ENCODE results near the gene C19orf67.
A peak's percentile ranks its signal among the peaks of the same experiment; 100 is the strongest.

C19orf67 gene

DNA sequence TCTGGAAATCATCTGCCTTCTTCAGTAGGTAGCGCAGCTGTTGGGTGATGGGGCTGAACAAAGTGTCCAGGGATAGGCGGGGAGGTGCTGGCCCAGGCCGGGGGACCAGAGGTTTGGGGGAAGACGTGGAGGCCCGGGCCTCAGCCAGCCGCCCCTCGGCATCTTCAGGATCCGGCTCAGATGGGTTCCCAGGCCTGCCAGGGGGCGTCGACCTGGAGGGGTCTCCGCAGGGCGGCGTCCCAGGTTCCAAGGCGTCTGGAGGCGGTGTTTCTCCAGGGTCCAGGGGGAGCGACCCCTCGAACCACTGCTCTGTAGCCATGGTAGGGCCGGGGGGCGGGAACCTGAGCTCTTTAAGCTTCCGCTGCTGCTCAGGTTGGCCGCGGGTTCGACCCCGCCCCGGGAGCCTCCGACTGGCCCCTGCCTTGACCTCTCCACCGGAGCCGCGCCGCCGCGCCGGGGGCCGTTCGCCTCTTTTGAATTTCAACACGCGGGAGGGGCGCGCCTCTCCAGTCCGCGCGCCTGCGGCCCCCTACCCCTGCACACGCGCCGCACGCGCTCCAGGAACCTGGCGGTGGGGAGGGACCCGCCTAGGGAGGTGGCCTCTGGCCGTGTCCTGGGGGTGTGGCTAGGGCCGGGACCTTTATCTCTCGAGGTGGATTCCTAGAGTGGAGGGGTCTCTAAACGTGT, at the start of gene C19orf67:
TSS of gene C19orf67 (minus strand) at position 475 of the 687 bp plus-strand sequence. CDS start at position 319, 156 bp downstream.
- no peak for DNase-seq (ENCODE audit: low read depth)

DNA sequence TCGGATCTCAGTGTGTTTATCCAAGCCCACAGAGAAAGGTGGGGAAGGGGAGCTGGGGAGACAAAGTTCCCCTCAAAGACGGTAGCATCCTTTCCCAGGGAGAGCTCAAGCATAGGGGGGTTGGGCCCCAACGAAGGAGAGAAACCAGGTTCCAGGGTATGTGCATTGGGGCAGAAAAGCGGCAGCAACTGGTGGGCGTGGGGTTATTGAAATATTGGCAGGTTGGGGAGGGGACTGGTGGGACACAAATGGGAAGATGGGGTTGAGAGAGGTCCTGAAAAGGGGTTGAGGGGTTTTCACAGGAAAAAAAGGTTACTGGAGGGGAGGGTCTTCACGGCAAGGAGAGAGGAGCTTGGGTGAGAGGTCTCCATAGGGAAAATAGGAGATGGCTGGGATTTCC, 49.8 kb upstream of the C19orf67 start:
- DNase-seq (ENCODE audit: low read depth) = no peak

DNA sequence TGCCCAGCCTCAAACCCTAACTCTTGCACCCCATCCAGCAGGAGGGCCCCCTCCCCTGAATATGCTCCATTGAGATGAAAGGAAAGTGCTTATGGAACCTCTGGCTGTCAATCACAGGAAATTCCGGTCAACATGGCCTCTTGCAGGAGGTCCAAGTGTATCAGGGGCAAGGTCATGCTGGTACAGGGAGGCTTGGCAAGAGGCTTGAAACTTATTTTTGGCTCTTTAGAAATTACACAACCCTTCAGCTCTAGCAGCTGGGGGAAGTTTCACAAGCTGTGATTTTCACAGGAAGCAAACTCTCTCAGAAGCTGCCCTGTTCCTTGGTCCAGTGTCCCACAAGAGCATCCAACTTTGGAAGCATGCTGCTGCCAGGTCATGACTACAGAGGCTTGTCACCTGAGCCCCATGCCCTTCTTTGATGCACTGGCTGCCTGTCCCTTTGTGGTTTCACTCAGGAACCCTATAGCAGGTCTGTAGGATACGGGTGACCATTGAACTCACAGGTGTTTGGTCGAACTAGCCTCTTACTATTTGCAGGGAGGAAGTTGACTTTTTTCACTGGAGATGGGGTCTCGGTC, 42.4 kb upstream of the C19orf67 start:
- DNase-seq (ENCODE audit: low read depth) = no peak

DNA sequence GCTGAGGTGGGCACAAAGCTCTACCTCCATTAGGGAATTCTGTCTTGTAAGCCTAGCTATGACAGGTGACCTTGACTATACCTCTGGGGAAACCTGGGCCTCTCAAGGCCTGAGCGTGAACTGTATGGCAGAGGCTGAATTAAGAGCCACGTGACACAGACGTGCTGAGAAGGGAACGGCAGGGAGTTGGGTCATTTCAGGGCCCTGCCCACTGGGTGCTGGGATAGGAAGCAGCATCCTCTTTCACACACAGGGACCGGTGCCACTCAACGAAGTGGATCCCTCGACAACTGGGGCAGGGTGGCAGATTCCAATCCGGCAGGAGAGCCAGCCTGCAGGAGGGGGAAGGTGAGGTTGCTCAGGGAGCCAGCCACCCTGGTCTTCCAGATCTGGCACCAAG, 41.6 kb upstream of the C19orf67 start:
- no peak for DNase-seq (ENCODE audit: low read depth)

DNA sequence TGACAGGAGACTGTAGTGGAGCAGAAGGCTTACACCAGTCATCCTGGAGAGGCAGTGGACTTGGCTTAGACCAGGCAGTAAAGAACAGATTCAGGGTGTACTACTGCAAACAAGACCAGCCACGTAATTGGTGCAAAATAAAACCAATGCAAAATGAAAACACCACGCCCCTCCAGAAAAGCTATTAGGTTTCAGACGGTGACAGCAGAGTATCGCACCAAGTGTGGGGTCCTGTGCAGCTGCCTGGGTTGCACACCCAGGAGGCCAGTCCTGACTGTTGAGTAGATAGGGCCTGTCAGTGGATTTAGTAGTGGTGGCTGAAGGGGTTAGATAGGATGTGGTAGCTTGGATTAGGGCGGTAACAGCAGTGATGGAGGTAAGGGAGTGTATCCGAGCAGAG, 37.3 kb upstream of the C19orf67 start:
- no peak for DNase-seq (ENCODE audit: low read depth)

DNA sequence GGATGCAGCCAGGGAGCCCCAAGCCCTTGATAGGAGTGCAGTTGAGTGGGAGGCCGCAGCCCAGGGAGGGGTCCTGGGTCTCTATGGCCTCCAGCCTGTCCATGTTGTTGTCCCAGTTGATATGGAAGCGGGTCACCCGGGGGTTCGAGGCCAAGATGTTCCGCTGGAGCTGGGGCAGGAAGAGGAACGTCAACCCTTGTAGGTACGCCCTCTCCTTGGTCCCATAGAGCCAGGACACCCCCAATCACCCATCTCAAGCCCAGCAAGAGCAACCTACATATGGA, 34.9 kb upstream of the C19orf67 start:
- no peak for DNase-seq (ENCODE audit: low read depth)

DNA sequence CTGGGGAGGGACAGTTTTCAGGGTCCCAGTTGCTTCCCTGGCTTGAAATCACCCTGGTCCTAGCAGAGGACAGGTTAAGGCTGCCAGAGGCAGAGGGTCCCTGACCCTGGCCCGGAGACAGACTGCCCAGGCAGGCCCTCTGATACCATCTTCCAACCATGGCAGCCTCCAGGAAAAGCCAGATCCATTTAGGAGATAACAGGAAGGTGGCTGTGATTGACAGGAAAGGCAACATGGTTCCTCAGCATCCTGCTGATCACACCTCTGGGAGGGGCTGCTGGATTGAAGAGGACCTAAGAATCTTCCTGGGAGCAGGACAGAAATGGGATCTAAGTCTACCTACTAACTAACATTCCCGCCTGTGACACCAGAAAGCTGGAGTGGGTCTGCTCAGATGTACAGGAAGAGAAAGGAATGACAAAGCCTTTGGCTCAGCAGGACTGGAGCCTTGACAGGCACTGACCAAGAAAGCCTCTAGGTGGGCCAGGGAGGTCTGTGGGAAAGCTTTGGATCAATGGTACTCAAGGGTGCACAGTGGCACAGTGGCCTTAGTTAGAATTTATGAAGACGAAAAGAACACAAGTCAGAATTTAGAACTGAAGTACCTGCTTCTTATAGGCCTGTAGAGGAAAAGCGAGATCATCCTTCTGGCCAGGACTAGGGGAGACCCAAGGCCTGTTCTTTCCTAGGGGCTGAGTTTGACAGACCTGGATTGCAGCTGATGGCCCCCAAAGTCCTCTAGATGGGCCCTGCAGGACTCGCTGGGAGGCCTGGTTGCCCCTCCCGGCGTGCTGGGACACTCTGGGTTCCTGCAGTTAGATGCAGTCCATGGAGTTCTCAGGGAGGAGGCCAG, 34.3 kb upstream of the C19orf67 start:
- DNase-seq (ENCODE audit: low read depth) = no peak

DNA sequence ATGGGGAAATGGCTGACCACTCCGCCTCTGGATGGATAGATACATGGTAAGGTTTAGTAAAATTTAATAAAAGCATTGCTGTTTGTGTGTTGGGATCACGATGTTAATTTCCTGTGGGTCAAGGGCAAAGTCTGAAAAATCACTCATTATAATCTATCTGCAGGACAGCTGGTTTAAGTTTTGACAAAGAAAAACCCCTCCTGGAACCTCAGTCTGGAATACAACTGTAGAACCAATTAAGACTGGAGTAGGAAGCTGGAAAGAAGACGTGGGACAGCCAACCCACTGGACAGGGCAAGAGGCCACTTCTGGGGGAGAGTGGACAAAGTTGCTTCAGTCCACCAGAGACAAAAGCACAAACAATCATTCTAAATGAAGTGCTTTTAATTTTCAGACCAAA, 33.6 kb upstream of the C19orf67 start:
- DNase-seq (ENCODE audit: low read depth) = no peak

DNA sequence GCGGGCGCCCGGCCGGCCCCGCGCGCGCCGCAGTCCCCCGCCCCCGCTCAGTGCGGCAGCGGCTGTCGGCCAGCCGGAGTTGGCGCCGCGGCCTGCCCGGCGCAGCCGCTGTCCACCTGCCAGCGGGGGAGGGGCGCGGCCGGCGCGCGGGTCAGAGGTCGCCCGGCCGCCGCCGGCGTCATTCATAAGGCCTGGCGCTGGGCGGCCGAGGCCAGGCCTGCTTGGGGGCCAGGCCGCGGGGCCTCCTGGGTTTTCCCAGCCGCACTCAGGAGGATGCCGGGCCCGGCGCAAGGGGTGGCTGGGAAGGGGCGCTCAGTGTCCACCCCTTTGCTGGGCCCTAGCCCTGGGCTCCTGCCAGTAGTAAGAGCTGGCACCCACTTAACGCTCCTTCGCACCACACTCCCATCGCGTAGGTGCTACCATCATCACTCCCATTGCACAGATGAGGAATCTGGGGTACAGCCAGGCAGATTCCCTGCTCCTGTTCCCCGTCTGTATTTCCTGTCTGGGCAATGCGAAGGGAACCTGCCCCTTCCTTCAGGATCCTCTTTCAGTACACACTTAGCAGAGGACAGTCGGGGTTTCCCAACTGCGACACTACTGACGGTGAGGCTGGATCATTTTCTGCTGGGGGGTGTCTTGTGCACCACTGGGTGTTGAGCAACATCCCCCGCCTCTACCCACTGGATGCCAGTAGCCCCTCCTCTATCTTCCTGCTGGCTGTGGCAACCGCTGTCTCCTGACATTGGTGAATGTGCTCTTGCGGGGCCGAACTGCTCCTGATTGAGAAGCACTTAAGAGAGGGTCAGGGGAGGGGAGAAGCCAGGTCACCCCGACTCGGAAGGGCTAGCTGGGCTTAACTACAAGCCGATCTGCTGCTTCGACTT, 32.8 kb upstream of the C19orf67 start:
- no peak for DNase-seq (ENCODE audit: low read depth)

DNA sequence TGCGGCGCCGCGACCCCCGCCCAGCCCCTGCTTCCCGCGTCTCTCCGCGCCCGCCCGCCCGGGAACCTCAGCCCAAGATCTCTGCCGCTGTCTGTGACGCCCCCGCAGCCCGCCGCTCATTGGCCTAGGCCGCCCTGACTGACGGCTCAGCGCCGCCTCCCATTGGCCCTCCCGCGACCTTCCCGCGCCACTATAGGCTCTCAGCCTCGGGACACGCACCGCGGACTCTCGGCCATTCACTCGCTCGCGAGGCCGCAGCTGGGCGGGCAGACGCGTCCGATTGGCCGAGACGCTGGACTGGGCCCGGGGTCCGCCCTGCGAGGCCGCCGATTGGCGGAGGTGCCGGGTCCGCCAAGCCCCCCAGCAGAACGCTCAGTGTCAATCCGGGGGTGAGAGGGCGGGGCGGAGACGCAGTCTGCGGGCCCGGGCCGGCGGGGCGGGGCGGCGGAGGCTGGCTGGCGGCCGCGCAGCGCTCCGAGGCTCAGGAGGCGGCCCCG, 32.1 kb upstream of the C19orf67 start, which contains the start of gene PRKACA:
TSS of gene PRKACA (minus strand) at position 95 of the 497 bp plus-strand sequence. CDS start 215 bp downstream, outside the sequence.
- peak; percentile 95 for DNase-seq (ENCODE audit: low read depth)

DNA sequence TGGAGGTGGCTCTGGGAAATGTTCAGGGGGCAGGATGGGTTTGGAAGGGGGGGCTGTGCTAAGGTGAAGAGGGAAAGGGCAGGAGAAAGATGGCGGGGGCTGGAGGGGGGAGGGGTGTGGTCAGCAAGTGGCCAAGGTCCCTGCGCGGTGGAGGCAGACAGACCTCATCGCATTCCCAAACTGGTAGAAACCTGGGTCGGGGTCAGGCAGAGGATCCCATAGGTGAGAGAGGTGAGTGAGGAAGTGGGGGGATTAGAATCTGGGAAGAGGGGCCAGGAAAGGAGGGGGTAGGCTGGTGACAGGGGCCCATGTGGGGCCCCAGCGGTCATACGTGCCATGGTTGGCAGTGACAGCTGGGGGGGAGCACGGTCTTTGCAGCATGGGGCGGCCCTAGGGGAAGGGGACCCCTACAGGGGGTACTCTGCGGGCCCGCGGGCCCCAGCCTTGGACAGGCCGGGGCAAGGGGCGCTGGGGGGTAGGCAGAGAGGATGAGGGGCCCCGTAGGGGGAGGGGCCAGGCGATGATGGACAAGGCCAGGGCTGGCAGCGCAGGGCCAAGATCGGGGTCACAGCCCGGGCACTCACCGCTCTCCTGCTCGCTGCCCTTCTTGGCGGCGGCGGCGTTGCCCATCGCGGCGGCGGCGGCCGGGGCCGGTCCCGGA, 31.5 kb upstream of the C19orf67 start:
- no peak for DNase-seq (ENCODE audit: low read depth)

DNA sequence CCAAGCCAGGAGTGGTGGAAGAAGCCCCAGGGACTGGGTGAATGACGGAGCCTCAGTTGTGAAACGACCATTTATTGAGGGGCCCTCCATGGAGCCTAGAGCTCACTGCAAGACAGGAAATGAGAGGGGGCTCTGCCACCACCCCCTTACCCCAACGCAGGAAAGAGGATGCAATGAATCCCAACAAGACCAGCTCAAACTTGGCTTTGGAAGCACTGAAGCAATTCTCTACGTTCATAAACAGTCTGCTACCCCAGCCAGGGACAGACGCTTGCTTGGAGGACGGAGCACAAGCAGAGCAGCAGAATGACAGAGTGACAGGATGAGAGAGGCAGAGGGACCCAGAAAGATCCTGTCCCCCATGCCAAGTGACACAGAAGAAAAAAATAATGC, 30.9 kb upstream of the C19orf67 start:
- DNase-seq (ENCODE audit: low read depth) = no peak

DNA sequence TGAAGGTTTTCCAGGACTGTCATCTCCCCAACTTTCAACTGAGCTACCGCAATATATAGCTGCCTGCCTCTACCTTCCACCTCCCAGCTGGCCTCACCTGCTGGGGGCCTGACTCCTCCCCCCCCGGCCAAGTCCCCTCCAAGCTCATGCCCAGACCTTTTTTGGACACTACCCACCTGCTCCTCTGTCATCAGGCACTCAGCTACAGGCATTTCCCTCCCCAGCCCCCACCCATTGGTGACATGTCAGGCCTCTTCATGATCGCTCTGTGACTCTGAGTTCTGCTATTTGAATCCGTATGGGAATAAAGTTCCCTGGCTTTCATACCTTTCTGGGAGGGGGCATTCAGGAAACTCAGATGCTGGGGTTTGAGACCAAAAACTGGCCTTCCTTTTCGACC, 30.2 kb upstream of the C19orf67 start:
- no peak for DNase-seq (ENCODE audit: low read depth)

DNA sequence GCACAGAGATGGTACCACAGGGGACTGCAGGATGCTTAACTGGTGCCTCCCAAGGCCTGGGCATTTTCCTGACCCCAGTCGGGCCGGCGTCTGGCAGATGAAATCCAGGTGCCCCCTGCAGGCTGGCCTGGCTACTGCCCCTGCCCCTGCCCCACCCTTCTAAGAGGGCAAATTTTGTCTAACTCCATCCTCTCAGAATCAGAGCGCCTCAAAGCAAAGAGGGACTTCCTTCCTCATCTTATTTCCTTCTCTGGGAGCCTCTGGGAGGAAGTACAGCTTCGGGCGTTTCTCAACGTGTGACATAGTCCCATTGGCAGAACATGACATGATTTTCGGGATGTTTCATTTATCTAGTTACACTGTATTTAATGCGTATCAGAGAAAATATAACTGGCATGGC, 29.3 kb upstream of the C19orf67 start:
- no peak for DNase-seq (ENCODE audit: low read depth)

DNA sequence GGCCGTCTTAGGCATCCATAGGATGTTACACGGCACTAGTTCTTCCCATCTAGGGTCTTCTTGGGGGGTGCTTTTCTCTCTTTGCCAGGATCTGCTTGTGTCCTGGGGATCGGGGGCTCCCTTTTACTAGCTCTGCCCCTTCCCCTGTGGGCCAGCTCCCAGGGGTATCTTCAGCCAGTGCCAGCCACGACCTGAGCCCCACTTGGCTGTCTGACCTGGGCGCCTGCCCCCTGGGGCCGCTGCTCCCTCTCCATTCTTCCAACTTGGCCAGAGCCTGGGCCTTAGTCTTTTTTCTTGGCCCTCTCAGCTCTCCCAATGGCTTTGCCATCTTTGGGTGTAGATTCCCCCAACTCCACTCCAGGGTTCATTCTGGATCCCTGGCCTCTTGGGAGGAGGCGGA, 28.9 kb upstream of the C19orf67 start:
- no peak for DNase-seq (ENCODE audit: low read depth)

DNA sequence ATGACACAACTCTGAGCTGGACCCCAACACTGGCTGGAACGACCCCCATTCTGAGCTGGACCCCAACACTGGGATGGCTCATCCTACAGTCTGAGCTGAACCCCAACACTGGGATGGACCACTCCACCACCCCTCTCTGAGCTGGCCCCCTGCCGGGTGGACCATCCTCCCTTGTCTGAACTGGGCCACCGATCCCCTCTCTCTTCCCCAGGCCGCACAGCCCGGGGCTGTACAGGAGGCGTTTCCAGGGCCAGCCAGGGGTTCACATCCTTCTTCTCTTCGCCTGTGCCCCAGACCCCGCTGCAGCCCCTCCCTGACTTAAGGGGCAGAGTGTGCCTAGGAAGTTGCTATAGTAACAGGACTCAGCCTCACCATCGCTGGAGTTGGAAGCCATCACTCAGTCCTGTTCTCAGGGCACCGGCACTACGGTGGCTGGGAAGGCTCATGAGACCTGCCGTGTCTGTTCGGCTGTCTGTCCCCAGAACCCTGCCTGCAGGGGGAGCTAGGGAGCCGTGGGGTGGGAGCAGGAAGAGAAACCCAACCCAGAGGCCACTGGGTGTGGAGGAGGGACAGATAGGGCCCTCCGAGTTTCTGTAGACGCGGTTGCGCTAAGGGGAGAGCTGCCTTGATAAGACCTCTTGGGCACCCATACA, 28.3 kb upstream of the C19orf67 start:
- DNase-seq (ENCODE audit: low read depth) = no peak

DNA sequence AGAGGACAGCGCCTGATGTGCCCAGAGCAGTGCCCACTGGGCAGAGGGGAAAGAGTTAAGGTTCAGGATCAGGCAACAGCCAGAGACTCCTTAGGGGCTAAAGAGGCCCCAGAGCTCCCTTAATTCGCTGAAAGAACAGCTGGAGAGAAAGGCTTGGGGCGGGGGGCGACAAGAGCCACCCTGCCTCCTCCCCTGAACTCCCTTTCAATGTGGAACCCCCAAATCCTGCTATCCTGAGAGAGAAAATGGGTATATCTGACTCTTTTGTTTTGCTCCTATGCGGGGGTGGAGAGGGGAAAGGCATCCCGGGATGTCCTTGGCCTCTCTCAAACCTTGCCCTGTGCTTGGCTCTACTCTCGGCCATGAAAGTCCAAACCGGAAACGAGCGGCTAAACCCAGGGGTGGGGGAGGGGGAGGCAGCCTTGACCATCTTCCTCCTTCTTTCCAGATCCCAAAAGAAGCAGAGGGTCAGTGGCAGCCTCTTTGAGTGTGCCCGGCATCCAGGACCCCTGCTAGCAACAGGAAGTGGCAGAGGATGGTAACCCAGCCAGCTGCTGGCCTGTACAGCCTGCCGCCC, 27.3 kb upstream of the C19orf67 start:
- DNase-seq (ENCODE audit: low read depth) = no peak

DNA sequence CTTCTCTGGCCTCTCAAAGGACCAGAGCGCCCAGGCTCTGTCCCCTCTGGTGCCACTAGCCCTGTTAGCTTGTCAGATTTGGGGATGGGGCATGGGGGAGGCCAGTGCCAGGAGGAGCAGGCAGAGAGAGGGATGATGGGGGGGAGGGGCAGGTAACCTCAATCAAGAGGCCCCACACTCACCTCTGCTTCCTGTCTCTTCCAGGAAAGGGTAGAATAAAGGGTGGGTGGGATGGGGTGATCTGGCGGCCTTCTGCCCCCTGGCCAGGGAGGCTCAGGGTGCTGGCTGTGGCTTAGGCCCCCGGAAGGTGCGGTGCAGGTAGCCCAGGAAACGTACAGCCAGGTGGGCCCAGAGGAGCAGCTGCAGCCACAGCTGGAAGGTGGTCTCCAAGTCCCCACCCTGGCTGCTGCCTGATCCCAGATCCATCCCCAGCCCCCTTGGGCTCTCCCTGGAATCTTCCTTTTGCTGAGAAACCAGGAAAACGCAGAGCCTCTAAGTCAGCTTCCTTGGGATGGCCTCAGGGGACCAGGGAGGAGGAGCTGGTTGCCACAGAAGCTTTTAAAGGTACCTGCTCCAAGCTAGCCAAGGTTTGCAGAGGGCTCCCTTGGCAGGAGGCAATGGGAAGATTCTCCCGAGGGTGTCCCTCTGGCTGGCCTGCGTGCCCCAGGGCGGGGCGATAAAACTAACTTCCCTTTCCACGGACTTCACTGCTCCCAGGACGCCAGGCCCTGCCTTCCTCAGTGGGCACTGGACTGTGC, 26.6 kb upstream of the C19orf67 start:
- DNase-seq (ENCODE audit: low read depth) = no peak

DNA sequence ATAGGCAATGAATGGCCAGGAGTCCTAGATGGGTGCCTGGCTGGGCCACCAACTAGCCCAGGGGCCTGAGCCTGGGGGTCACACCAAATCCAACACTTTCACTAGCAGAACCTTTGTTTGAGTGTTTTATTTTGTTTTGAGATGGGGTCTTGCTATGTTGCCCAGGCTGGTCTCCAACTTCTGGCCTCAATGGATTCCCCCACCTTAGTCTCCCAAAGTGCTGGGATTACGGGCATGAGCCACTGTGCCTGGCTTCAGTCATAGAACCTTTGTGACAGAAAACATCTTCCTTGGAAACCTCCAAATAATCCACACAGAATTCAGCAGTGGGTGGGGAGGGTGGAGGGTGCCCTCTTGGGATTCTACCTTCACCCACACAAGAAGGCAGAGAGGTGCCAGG, 25.9 kb upstream of the C19orf67 start:
- no peak for DNase-seq (ENCODE audit: low read depth)

DNA sequence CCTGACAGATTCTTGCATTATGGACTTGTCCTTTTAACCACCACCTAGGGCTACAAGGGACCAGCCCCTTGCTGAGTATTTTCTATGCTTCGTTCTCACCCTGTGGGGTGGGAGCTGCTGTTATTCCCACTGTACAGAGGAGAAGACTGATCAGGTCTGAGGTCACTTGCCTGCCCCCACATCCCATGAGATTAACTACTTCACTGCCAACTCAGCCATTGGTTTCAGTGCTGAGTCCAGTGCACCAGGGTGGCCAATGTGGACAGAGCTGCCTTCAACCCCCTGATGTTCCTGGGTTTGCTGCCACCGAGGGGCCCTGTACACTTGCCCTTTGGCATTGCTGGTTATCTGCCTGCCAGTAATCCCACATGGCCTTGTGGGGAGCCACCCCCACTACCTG, 25.1 kb upstream of the C19orf67 start:
- no peak for DNase-seq (ENCODE audit: low read depth)

Data from stimulated activated CD8-positive, alpha-beta memory T cell treated with anti-CD3 and anti-CD28 coated beads, Interleukin-12 subunit alpha, Interleukin-12 subunit beta, amount 100 ng/mL, for 1 hour (primary cell).